Measurements from ENCODE around the gene OR51F2. TPM values are rescaled to one million over a fixed set of nuclear protein-coding genes. Genes with fewer than 3 reads are reported as not detected.

Gene OR51F2
- total and polyA plus RNA-seq, 4 donors: not detected

DNA sequence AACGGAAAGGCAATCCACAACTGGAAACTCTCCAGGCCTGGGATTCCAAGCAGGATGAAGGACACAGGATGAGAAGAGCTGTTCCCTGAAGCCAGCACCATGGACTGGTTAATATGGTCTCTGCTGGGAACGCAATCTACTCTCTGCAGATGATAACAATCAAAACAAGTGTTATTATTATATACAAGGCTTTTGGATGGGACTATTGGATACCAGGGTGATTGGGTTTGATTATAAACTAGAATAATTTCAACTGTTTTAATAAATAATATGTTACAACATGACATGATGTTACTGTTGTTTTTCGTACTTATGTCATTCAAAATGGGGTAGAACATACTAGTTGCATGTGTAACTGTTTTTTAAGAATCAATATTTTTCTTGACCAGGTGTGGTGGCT lies 16.8 kb upstream of the OR51F2 start, which contains the start of gene OR52R1:
TSS of gene OR52R1 (minus strand) at position 101 of the 400 bp plus-strand sequence. CDS start at position 101, 0 bp downstream.
- no peak for DNase-seq (ENCODE audit: low spot score)
- no peak within 1 kb of the TSS for H3K4me3 ChIP-seq (ENCODE audit: low read depth in 1 of 3, low read length in 3 of 3)
- H3K9ac ChIP-seq (ENCODE audit: low read depth in 1 of 2, low read length in 2 of 2): no peak within 1 kb of the TSS
- H3K27me3 ChIP-seq (ENCODE audit: control insufficient read depth in 4 of 4, insufficient read depth in 4 of 4, low read length in 3 of 4): no peaks in the 10 kb centered on the region
- 87% methylated on average over 3 of the region's 3 CpGs for WGBS
- no peaks in the 10 kb centered on the region for H3K4me1 ChIP-seq (ENCODE audit: control insufficient read depth in 4 of 4, insufficient read depth in 4 of 4, low read length in 3 of 4)
- H3K27ac ChIP-seq (ENCODE audit: low read depth in 1 of 2, low read length in 2 of 2): no peak within 1 kb of the TSS
- TF ChIP-seq GABPA (IDR thresholded peaks at IDR 0.05 in 1 of 2, conservative IDR thresholded peaks at IDR 0.05 in 1 of 2) (no peak), EGR1 (IDR thresholded peaks at IDR 0.05; ENCODE audit: low read depth in 2 of 2) (no peak), NR2F2 (IDR thresholded peaks at IDR 0.05) (no peak), RXRA (IDR thresholded peaks at IDR 0.05) (no peak), RAD21 (IDR thresholded peaks at IDR 0.05) (no peak), FOXA2 (IDR thresholded peaks at IDR 0.05) (no peak), FOXA1 (IDR thresholded peaks at IDR 0.05) (no peak), HNF4G (IDR thresholded peaks at IDR 0.05) (no peak), TAF1 (conservative IDR thresholded peaks at IDR 0.05) (no peak), JUND (IDR thresholded peaks at IDR 0.05) (no peak), SP1 (IDR thresholded peaks at IDR 0.05) (no peak)
- H3K36me3 ChIP-seq (ENCODE audit: control insufficient read depth in 4 of 4, insufficient read depth in 3 of 4, low read depth in 1 of 4, low read length in 3 of 4): no peaks in the 10 kb centered on the region
- H3K9me3 ChIP-seq (ENCODE audit: control insufficient read depth in 4 of 4, low read length in 3 of 4): no peaks in the 10 kb centered on the region

DNA sequence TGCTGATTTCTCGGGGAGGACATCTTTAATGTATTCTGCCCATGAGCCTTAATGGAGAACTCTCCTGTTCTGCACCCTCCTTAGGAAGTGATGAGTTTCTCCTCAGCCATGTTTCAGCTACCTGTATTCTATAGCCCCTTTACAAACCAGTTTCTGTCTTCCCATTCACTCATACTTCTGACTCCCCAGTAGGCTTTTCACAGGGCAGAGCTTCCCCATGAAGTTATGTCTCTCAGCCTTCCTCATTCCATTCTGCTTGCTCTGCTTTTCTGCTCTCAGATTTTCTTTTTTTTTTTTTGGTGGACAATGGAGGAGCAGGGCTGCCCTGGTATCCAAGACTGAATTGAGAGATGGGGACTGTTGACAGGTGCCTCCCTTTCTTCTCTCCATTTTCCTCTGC lies 12.6 kb upstream of the OR51F2 start:
- no peaks in the 10 kb centered on the region for H3K27me3 ChIP-seq (ENCODE audit: control insufficient read depth in 4 of 4, insufficient read depth in 4 of 4, low read length in 3 of 4)
- WGBS: 88% methylated on average over 1 of the region's 1 CpG
- no peak for DNase-seq (ENCODE audit: low spot score)
- TF ChIP-seq JUND (IDR thresholded peaks at IDR 0.05): no peak
- TF ChIP-seq RXRA (IDR thresholded peaks at IDR 0.05): no peak
- TF ChIP-seq EGR1 (IDR thresholded peaks at IDR 0.05; ENCODE audit: low read depth in 2 of 2): no peak
- no peak for TF ChIP-seq RAD21 (IDR thresholded peaks at IDR 0.05)
- no peak for TF ChIP-seq FOXA2 (IDR thresholded peaks at IDR 0.05)
- no peak overlapping the region for H3K9ac ChIP-seq (ENCODE audit: low read depth in 1 of 2, low read length in 2 of 2)
- no peak overlapping the region for H3K4me3 ChIP-seq (ENCODE audit: low read depth in 1 of 3, low read length in 3 of 3)
- no peaks in the 10 kb centered on the region for H3K36me3 ChIP-seq (ENCODE audit: control insufficient read depth in 4 of 4, insufficient read depth in 3 of 4, low read depth in 1 of 4, low read length in 3 of 4)
- H3K27ac ChIP-seq (ENCODE audit: low read depth in 1 of 2, low read length in 2 of 2): no peak overlapping the region
- H3K4me1 ChIP-seq (ENCODE audit: control insufficient read depth in 4 of 4, insufficient read depth in 4 of 4, low read length in 3 of 4): no peaks in the 10 kb centered on the region
- no peaks in the 10 kb centered on the region for H3K9me3 ChIP-seq (ENCODE audit: control insufficient read depth in 4 of 4, low read length in 3 of 4)

DNA sequence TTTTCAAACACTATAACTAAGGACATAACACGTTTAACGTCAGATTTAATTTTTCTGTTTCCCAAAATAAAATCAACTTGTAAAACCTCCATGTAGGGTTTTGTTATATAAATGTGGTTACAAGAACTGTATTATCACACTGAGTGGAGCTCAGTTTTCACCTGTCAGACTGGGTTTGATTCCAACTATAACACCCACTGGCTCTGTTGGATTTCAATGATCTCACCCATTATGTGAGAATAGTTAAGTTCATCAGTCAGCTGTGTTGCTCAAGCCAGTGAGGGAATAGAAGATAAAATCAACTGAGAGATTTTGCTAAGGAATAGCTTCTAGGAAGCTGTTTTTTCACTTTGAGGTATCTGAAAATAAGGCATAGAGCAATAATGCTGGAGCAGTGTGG lies 11.9 kb upstream of the OR51F2 start:
- H3K9me3 ChIP-seq (ENCODE audit: control insufficient read depth in 4 of 4, low read length in 3 of 4): no peaks in the 10 kb centered on the region
- WGBS: 84% methylated on average over 2 of the region's 2 CpGs
- H3K36me3 ChIP-seq (ENCODE audit: control insufficient read depth in 4 of 4, insufficient read depth in 3 of 4, low read depth in 1 of 4, low read length in 3 of 4): no peaks in the 10 kb centered on the region
- no peak overlapping the region for H3K4me3 ChIP-seq (ENCODE audit: low read depth in 1 of 3, low read length in 3 of 3)
- no peak for DNase-seq (ENCODE audit: low spot score)
- H3K9ac ChIP-seq (ENCODE audit: low read depth in 1 of 2, low read length in 2 of 2): no peak overlapping the region
- no peak overlapping the region for H3K27ac ChIP-seq (ENCODE audit: low read depth in 1 of 2, low read length in 2 of 2)
- TF ChIP-seq, protein P1, sequence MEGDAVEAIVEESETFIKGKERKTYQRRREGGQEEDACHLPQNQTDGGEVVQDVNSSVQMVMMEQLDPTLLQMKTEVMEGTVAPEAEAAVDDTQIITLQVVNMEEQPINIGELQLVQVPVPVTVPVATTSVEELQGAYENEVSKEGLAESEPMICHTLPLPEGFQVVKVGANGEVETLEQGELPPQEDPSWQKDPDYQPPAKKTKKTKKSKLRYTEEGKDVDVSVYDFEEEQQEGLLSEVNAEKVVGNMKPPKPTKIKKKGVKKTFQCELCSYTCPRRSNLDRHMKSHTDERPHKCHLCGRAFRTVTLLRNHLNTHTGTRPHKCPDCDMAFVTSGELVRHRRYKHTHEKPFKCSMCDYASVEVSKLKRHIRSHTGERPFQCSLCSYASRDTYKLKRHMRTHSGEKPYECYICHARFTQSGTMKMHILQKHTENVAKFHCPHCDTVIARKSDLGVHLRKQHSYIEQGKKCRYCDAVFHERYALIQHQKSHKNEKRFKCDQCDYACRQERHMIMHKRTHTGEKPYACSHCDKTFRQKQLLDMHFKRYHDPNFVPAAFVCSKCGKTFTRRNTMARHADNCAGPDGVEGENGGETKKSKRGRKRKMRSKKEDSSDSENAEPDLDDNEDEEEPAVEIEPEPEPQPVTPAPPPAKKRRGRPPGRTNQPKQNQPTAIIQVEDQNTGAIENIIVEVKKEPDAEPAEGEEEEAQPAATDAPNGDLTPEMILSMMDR (IDR thresholded peaks at IDR 0.05; ENCODE audit: low read depth, low read length, missing input control): no peak
- TF ChIP-seq NR2F2 (IDR thresholded peaks at IDR 0.05) (no peak), GABPA (IDR thresholded peaks at IDR 0.05 in 1 of 2, conservative IDR thresholded peaks at IDR 0.05 in 1 of 2) (no peak), RAD21 (IDR thresholded peaks at IDR 0.05) (no peak), TAF1 (conservative IDR thresholded peaks at IDR 0.05) (no peak), HNF4G (IDR thresholded peaks at IDR 0.05) (no peak), EGR1 (IDR thresholded peaks at IDR 0.05; ENCODE audit: low read depth in 2 of 2) (no peak), FOXA2 (IDR thresholded peaks at IDR 0.05) (no peak)
- TF ChIP-seq, protein P2, sequence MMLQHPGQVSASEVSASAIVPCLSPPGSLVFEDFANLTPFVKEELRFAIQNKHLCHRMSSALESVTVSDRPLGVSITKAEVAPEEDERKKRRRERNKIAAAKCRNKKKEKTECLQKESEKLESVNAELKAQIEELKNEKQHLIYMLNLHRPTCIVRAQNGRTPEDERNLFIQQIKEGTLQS (IDR thresholded peaks at IDR 0.05): no peak
- TF ChIP-seq, protein P3, sequence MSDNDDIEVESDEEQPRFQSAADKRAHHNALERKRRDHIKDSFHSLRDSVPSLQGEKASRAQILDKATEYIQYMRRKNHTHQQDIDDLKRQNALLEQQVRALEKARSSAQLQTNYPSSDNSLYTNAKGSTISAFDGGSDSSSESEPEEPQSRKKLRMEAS (IDR thresholded peaks at IDR 0.05): no peak
- TF ChIP-seq, protein P4, sequence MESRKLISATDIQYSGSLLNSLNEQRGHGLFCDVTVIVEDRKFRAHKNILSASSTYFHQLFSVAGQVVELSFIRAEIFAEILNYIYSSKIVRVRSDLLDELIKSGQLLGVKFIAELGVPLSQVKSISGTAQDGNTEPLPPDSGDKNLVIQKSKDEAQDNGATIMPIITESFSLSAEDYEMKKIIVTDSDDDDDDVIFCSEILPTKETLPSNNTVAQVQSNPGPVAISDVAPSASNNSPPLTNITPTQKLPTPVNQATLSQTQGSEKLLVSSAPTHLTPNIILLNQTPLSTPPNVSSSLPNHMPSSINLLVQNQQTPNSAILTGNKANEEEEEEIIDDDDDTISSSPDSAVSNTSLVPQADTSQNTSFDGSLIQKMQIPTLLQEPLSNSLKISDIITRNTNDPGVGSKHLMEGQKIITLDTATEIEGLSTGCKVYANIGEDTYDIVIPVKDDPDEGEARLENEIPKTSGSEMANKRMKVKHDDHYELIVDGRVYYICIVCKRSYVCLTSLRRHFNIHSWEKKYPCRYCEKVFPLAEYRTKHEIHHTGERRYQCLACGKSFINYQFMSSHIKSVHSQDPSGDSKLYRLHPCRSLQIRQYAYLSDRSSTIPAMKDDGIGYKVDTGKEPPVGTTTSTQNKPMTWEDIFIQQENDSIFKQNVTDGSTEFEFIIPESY (IDR thresholded peaks at IDR 0.05): no peak
- H3K27me3 ChIP-seq (ENCODE audit: control insufficient read depth in 4 of 4, insufficient read depth in 4 of 4, low read length in 3 of 4): no peaks in the 10 kb centered on the region
- no peaks in the 10 kb centered on the region for H3K4me1 ChIP-seq (ENCODE audit: control insufficient read depth in 4 of 4, insufficient read depth in 4 of 4, low read length in 3 of 4)
